ENCODE results near the gene ITGAV. TPM values are rescaled to one million over a fixed set of nuclear protein-coding genes. Genes with fewer than 3 reads are reported as not detected.

The ITGAV gene
- total RNA-seq, 1 donor from 2014 or later = 50.3 TPM

- no peak for TF ChIP-seq CTCF (conservative IDR thresholded peaks at IDR 0.05)
- Mint-ChIP-seq H3K4me3 (no peak overlapping the region), H3K4me1 (peaks cover 55% of the 10 kb centered on the region), H3K36me3 (ENCODE audit: low read depth) (peaks cover 7% of the 10 kb centered on the region), H3K9me3 (peaks cover 3% of the 10 kb centered on the region), H3K27me3 (ENCODE audit: low read depth) (no peaks in the 10 kb centered on the region), H3K27ac (ENCODE audit: unreplicated experiment) (no peak overlapping the region)
- no peak for DNase-seq (ENCODE audit: low read depth, low spot score)
Observed at GRCh38 chr2:186614373-186614772, 24.5 kb downstream of the ITGAV start.

GRCh38 chr2:186617148-186617547, 27.3 kb downstream of the ITGAV start:
- Mint-ChIP-seq H3K27ac (ENCODE audit: unreplicated experiment) (no peak overlapping the region), H3K4me1 (peaks cover 37% of the 10 kb centered on the region), H3K27me3 (ENCODE audit: low read depth) (no peaks in the 10 kb centered on the region), H3K9me3 (peaks cover 3% of the 10 kb centered on the region), H3K36me3 (ENCODE audit: low read depth) (peaks cover 4% of the 10 kb centered on the region), H3K4me3 (no peak overlapping the region)
- no peak for DNase-seq (ENCODE audit: low read depth, low spot score)
- TF ChIP-seq CTCF (conservative IDR thresholded peaks at IDR 0.05) = no peak

- Mint-ChIP-seq H3K4me1 (peaks cover 31% of the 10 kb centered on the region), H3K27ac (ENCODE audit: unreplicated experiment) (no peak overlapping the region), H3K4me3 (no peak overlapping the region), H3K9me3 (peaks cover 3% of the 10 kb centered on the region), H3K36me3 (ENCODE audit: low read depth) (peaks cover 4% of the 10 kb centered on the region), H3K27me3 (ENCODE audit: low read depth) (no peaks in the 10 kb centered on the region)
- DNase-seq (ENCODE audit: low read depth, low spot score) = no peak
- TF ChIP-seq CTCF (conservative IDR thresholded peaks at IDR 0.05) = no peak
Observed at GRCh38 chr2:186617771-186618170, 27.9 kb downstream of the ITGAV start.

GRCh38 chr2:186618696-186619095, 28.8 kb downstream of the ITGAV start:
- DNase-seq (ENCODE audit: low read depth, low spot score) = no peak
- Mint-ChIP-seq H3K9me3 (peaks cover 3% of the 10 kb centered on the region), H3K4me1 (peaks cover 23% of the 10 kb centered on the region), H3K4me3 (no peak overlapping the region), H3K27me3 (ENCODE audit: low read depth) (no peaks in the 10 kb centered on the region), H3K27ac (ENCODE audit: unreplicated experiment) (no peak overlapping the region), H3K36me3 (ENCODE audit: low read depth) (peaks cover 4% of the 10 kb centered on the region)
- TF ChIP-seq CTCF (conservative IDR thresholded peaks at IDR 0.05) = no peak

- Mint-ChIP-seq H3K9me3 (peaks cover 3% of the 10 kb centered on the region), H3K27me3 (ENCODE audit: low read depth) (no peaks in the 10 kb centered on the region), H3K27ac (ENCODE audit: unreplicated experiment) (no peak overlapping the region), H3K4me1 (peaks cover 6% of the 10 kb centered on the region), H3K4me3 (no peak overlapping the region), H3K36me3 (ENCODE audit: low read depth) (peaks cover 15% of the 10 kb centered on the region)
- no peak for DNase-seq (ENCODE audit: low read depth, low spot score)
- no peak for TF ChIP-seq CTCF (conservative IDR thresholded peaks at IDR 0.05)
Observed at GRCh38 chr2:186623084-186623483, 33.2 kb downstream of the ITGAV start.

- Mint-ChIP-seq H3K27me3 (ENCODE audit: low read depth) (no peaks in the 10 kb centered on the region), H3K9me3 (peaks cover under 1% of the 10 kb centered on the region), H3K27ac (ENCODE audit: unreplicated experiment) (no peak overlapping the region), H3K36me3 (ENCODE audit: low read depth) (peaks cover 11% of the 10 kb centered on the region), H3K4me3 (no peak overlapping the region), H3K4me1 (peaks cover 10% of the 10 kb centered on the region)
- no peak for TF ChIP-seq CTCF (conservative IDR thresholded peaks at IDR 0.05)
- DNase-seq (ENCODE audit: low read depth, low spot score) = no peak
Observed at GRCh38 chr2:186624276-186624675, 34.4 kb downstream of the ITGAV start.

Data from neural crest cell (in vitro differentiated cells).